Neural cell (in vitro differentiated cells): Measurements from ENCODE around the gene FAM118A.

ENCODE experiments used
- RAD21 ChIP-seq: fragments of 450-650 bp; conservative IDR thresholded peaks from 2 replicates; pipeline ENCODE4 v1.6.1; 2014; ENCODE audit warnings: antibody characterized with exemption, mild to moderate bottlenecking, moderate library complexity
- SMC3 ChIP-seq: fragments of 450-650 bp; conservative IDR thresholded peaks from 2 replicates; pipeline ENCODE4 v1.6.1; 2014; ENCODE audit warnings: antibody characterized with exemption, mild to moderate bottlenecking, moderate library complexity; ENCODE audit not compliant: poor library complexity
- TAF1 ChIP-seq: IDR thresholded peaks from 2 replicates; pipeline ENCODE4 v1.6.1; 2012; ENCODE audit warnings: low read depth
- TF ChIP-seq, protein P1 (sequence below): fragments of 450-650 bp; IDR thresholded peaks from 2 replicates; pipeline ENCODE4 v1.5.1; 2014; ENCODE audit warnings: antibody characterized with exemption, mild to moderate bottlenecking, moderate library complexity; ENCODE audit not compliant: poor library complexity, severe bottlenecking
- TF ChIP-seq, protein P2 (sequence below): IDR thresholded peaks from 2 replicates; pipeline ENCODE4 v1.6.1; 2012; ENCODE audit warnings: borderline replicate concordance

DNA sequence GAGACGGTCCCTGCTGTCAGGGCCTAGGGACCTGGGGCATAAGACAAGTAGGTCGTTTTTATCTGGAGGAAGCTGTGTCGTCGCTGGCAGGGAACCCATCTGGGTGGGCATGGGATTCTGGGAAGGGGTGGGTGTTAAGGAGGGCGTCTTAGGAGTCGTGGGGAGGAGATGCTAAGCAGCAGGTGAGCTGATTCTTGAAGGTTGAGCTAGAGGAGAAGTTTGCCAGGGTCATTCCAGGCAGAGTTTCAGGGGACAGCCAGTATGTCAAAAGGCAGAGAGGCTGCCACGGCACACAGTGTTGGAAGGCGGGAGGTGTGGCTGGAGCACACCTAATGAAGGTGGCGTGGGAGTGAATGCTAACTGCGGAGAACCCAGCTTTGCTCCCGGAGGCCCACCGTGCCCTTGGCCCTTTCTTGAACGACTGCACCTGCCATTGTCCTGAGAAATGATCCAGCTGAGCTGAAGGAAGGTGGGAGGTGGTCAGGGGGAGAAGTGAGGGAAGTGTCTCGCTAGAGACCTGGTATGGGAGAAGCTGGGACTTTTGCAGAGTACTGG lies 1.3 kb downstream of the FAM118A start:
- TF ChIP-seq TAF1 (no peak), RAD21 (no peak), SMC3 (no peak)
- TF ChIP-seq, protein P1, sequence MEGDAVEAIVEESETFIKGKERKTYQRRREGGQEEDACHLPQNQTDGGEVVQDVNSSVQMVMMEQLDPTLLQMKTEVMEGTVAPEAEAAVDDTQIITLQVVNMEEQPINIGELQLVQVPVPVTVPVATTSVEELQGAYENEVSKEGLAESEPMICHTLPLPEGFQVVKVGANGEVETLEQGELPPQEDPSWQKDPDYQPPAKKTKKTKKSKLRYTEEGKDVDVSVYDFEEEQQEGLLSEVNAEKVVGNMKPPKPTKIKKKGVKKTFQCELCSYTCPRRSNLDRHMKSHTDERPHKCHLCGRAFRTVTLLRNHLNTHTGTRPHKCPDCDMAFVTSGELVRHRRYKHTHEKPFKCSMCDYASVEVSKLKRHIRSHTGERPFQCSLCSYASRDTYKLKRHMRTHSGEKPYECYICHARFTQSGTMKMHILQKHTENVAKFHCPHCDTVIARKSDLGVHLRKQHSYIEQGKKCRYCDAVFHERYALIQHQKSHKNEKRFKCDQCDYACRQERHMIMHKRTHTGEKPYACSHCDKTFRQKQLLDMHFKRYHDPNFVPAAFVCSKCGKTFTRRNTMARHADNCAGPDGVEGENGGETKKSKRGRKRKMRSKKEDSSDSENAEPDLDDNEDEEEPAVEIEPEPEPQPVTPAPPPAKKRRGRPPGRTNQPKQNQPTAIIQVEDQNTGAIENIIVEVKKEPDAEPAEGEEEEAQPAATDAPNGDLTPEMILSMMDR: no peak
- TF ChIP-seq, protein P2, sequence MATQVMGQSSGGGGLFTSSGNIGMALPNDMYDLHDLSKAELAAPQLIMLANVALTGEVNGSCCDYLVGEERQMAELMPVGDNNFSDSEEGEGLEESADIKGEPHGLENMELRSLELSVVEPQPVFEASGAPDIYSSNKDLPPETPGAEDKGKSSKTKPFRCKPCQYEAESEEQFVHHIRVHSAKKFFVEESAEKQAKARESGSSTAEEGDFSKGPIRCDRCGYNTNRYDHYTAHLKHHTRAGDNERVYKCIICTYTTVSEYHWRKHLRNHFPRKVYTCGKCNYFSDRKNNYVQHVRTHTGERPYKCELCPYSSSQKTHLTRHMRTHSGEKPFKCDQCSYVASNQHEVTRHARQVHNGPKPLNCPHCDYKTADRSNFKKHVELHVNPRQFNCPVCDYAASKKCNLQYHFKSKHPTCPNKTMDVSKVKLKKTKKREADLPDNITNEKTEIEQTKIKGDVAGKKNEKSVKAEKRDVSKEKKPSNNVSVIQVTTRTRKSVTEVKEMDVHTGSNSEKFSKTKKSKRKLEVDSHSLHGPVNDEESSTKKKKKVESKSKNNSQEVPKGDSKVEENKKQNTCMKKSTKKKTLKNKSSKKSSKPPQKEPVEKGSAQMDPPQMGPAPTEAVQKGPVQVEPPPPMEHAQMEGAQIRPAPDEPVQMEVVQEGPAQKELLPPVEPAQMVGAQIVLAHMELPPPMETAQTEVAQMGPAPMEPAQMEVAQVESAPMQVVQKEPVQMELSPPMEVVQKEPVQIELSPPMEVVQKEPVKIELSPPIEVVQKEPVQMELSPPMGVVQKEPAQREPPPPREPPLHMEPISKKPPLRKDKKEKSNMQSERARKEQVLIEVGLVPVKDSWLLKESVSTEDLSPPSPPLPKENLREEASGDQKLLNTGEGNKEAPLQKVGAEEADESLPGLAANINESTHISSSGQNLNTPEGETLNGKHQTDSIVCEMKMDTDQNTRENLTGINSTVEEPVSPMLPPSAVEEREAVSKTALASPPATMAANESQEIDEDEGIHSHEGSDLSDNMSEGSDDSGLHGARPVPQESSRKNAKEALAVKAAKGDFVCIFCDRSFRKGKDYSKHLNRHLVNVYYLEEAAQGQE: no peak
